HCT116 (cell line): Measurements from ENCODE around the gene PHF10. TPM values are rescaled to one million over a fixed set of nuclear protein-coding genes. Genes with fewer than 3 reads are reported as not detected.
"Not testable (repeated sequence)": the region's sequence is repeated elsewhere in the genome, so short reads cannot be mapped to it uniquely, and the experiment has no call there.

Experiments used
- ATAC-seq: fragments of 200-7000 bp; cut with Tn5 transposase; 2 replicates; pipeline ENCODE4 v1.9.1; 2020; ENCODE audit warnings: mild to moderate bottlenecking, moderate library complexity
- BruUV-seq: library from RNA; stranded (reverse); fragments of 400-500 nt; replicated peaks from 2 replicates; lab custom pipeline; 2021; lab: Mats Ljungman, UMichigan
- CTCF ChIA-PET: fragments of 300-600 bp; sonication (Branson Sonifier 250); formaldehyde crosslinking; loops from one replicate; lab custom pipeline; 2021; ENCODE audit warnings: antibody characterized with exemption; lab: Charles Lee
- POLR2A ChIA-PET: fragments of 300-600, 350-600 bp; sonication (Branson Sonifier 250); formaldehyde crosslinking; loops from one replicate; lab custom pipeline; 2021; ENCODE audit warnings: antibody characterized with exemption; lab: Charles Lee
- RAD21 ChIA-PET, 2 experiments: fragments of 300-600 bp; sonication (Branson Sonifier 250); formaldehyde crosslinking; loops; one replicate each; lab custom pipeline; 2023; ENCODE audit warnings: low total read pairs in 2 of 2; ENCODE audit not compliant: uncharacterized antibody in 2 of 2, unreplicated experiment in 2 of 2, low non-redundant PET in 1 of 2; lab: Charles Lee
- DNase-seq: peaks from one replicate; pipeline ENCODE4 v3.0.0-alpha.2; 2010; ENCODE audit warnings: low read depth, low spot score
- H2AFZ ChIP-seq: fragments of 200-600 bp; shearing (Covaris generic), sonication (generic); 2 replicates; pipeline ENCODE4 v1.6.1; 2017; ENCODE audit warnings: low read depth, mixed run types, mixed read lengths, antibody characterized with exemption, low read length; ENCODE audit not compliant: poor library complexity, severe bottlenecking
- H3K27ac ChIP-seq: 2 replicates; pipeline ENCODE4 v1.5.1; 2012; ENCODE audit warnings: low read depth, low read length
- H3K27me3 ChIP-seq: fragments of 200-600 bp; sonication (generic); 2 replicates; pipeline ENCODE4 v1.6.1; 2016; ENCODE audit warnings: mixed run types, low read length, mixed read lengths; ENCODE audit not compliant: insufficient read depth
- H3K36me3 ChIP-seq, 2 experiments: fragments of 200-500 bp in 1 of 2; fragments of 200-600 bp in 1 of 2; sonication (Bioruptor generic) in 1 of 2; sonication (generic) in 1 of 2; 2 replicates each; pipeline versions ENCODE4 v1.5.1 to v1.6.1; 2014 to 2016; ENCODE audit warnings: low read length in 2 of 2, inconsistent platforms in 1 of 2, mixed read lengths in 1 of 2, mixed run types in 1 of 2; ENCODE audit not compliant: insufficient read depth in 2 of 2, control insufficient read depth in 1 of 2
- H3K4me1 ChIP-seq, 2 experiments: fragments of 200-600 bp in 1 of 2; sonication (generic) in 1 of 2; 2 replicates each; pipeline versions ENCODE4 v1.5.1 to v1.6.1; 2012 to 2017; ENCODE audit warnings: low read length in 2 of 2, inconsistent platforms in 1 of 2, mild to moderate bottlenecking in 1 of 2, mixed read lengths in 1 of 2, mixed run types in 1 of 2, moderate library complexity in 1 of 2; ENCODE audit not compliant: insufficient read depth in 2 of 2, control insufficient read depth in 1 of 2
- H3K4me2 ChIP-seq: fragments of 200-600 bp; sonication (generic); 2 replicates; pipeline ENCODE4 v1.6.1; 2017; ENCODE audit warnings: mixed run types, low read length, mixed read lengths
- H3K4me3 ChIP-seq, 2 experiments: fragments of 200-600 bp in 1 of 2; sonication (generic) in 1 of 2; replicated peaks in 1 of 2; 2 replicates each; pipeline ENCODE4 v1.5.1; 2011 to 2016; ENCODE audit warnings: low read length in 2 of 2, control low read depth in 1 of 2, low read depth in 1 of 2, mild to moderate bottlenecking in 1 of 2, mixed read lengths in 1 of 2, mixed run types in 1 of 2
- H3K79me2 ChIP-seq: fragments of 200-600 bp; sonication (generic); 2 replicates; pipeline ENCODE4 v1.6.1; 2017; ENCODE audit warnings: mild to moderate bottlenecking, mixed run types, low read length, moderate library complexity, mixed read lengths; ENCODE audit not compliant: insufficient read depth
- H3K9ac ChIP-seq: fragments of 200-600 bp; sonication (generic); 2 replicates; pipeline ENCODE4 v1.6.1; 2016; ENCODE audit warnings: low read length, mixed read lengths
- H3K9me2 ChIP-seq: fragments of 200-600 bp; sonication (generic), shearing (Covaris generic); 2 replicates; pipeline ENCODE4 v1.6.1; 2017; ENCODE audit warnings: mixed run types, mild to moderate bottlenecking, moderate library complexity; ENCODE audit not compliant: insufficient read depth
- H3K9me3 ChIP-seq, 2 experiments: fragments of 200-500 bp in 1 of 2; fragments of 200-600 bp in 1 of 2; sonication (Bioruptor generic) in 1 of 2; sonication (generic) in 1 of 2; 2 replicates each; pipeline ENCODE4 v1.6.1; 2014 to 2017; ENCODE audit warnings: low read length in 2 of 2, mixed read lengths in 2 of 2, inconsistent platforms in 1 of 2, low read depth in 1 of 2, mild to moderate bottlenecking in 1 of 2, mixed run types in 1 of 2, moderate library complexity in 1 of 2; ENCODE audit not compliant: control insufficient read depth in 1 of 2, insufficient read depth in 1 of 2
- H4K20me1 ChIP-seq: fragments of 200-600 bp; sonication (generic), shearing (Covaris generic); 2 replicates; pipeline ENCODE4 v1.6.1; 2017; ENCODE audit warnings: mixed run types, mild to moderate bottlenecking, moderate library complexity; ENCODE audit not compliant: insufficient read depth
- CBX3 ChIP-seq: IDR thresholded peaks from 2 replicates; pipeline ENCODE4 v1.6.1; 2012; ENCODE audit warnings: low read depth
- CEBPB ChIP-seq: IDR thresholded peaks from 2 replicates; pipeline ENCODE4 v1.6.1; 2012; ENCODE audit warnings: low read depth
- ELF1 ChIP-seq: IDR thresholded peaks from 2 replicates; pipeline ENCODE4 v1.6.1; 2012; ENCODE audit warnings: low read depth, borderline replicate concordance
- EZH2 ChIP-seq: fragments of 200-600 bp; sonication (generic); IDR thresholded peaks from 2 replicates; pipeline ENCODE4 v1.6.1; 2017; ENCODE audit warnings: antibody characterized with exemption, mixed run types
- EZH2phosphoT487 ChIP-seq: fragments of 200-600 bp; IDR thresholded peaks from 2 replicates; pipeline ENCODE4 v1.6.1; 2018; ENCODE audit warnings: antibody characterized with exemption, borderline replicate concordance
- FOSL1 ChIP-seq: IDR thresholded peaks from 2 replicates; pipeline ENCODE4 v1.6.1; 2012; ENCODE audit warnings: low read depth
- RAD21 ChIP-seq: IDR thresholded peaks from 2 replicates; pipeline ENCODE4 v1.6.1; 2012; ENCODE audit warnings: low read depth, mild to moderate bottlenecking
- SIN3A ChIP-seq: IDR thresholded peaks from 2 replicates; pipeline ENCODE4 v1.6.1; 2012; ENCODE audit warnings: low read depth
- SP1 ChIP-seq: IDR thresholded peaks from 2 replicates; pipeline ENCODE4 v1.6.1; 2012; ENCODE audit warnings: low read depth
- SRF ChIP-seq: IDR thresholded peaks from 2 replicates; pipeline ENCODE4 v1.6.1; 2012; ENCODE audit warnings: low read depth
- TCF7L2 ChIP-seq: IDR thresholded peaks from 2 replicates; pipeline ENCODE4 v1.7.0; 2011; ENCODE audit warnings: borderline replicate concordance, inconsistent platforms; ENCODE audit not compliant: insufficient read depth, insufficient read length; ENCODE audit errors: extremely low read depth
- ZNF274 ChIP-seq: fragments of 200-500 bp; sonication (Bioruptor generic); IDR thresholded peaks from 2 replicates; pipeline ENCODE4 v1.6.1; 2014; ENCODE audit warnings: mild to moderate bottlenecking, low read depth, low read length, inconsistent platforms
- intact Hi-C: fragments of 100-400 bp; cut with micrococcal nuclease; formaldehyde crosslinking; loops from 2 replicates; pipeline ENCODE4 v1.10.0; 2022
- total RNA-seq: library from RNA; stranded (reverse); gene quantifications from one replicate; pipeline ENCODE4 v1.2.1, GENCODE V29; 2021; ENCODE audit not compliant: unreplicated experiment
- TF ChIP-seq, protein P1 (sequence below): IDR thresholded peaks from 2 replicates; pipeline ENCODE4 v1.6.1; 2012; ENCODE audit warnings: low read depth
- TF ChIP-seq, protein P2 (sequence below): IDR thresholded peaks from 2 replicates; pipeline ENCODE4 v1.6.1; 2012

Gene PHF10
- total RNA-seq, 1 experiment from 2014 or later: 45.5 TPM

DNA sequence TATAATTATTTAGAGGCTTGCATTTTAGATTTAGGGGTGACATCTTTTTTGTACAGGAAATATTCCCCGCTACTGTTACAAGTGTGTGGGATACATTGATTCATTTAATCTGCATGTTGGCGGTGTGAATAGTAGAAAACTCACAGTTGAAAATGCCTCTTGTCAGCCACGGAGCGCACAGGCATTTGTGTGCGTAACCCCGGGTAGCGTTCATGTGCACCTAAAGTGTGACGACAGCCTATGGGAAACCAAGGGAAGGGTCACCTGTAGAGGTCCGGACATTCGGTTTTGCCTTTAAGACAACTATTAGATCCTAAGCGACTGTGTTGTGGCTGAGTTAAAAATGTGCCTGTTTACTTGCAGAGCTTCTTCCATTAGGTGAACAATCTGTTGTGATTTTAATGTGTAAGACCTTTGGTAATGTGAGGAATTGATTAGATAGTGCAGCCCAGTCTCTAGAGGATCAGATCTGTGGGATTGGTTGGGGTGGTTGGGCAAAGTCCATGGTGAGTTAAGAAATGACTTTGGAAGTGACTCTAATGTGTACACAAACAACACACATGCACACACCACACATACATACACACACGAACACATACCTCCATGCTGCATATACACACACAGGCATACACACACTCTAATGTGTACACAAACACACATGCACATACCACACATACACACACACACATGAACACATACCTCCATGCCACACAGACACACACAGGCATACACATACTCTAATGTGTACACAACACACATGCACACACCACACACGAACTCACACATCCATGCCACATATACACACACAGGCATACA, 42.8 kb upstream of the PHF10 start (continued):
- TF ChIP-seq, protein P1, sequence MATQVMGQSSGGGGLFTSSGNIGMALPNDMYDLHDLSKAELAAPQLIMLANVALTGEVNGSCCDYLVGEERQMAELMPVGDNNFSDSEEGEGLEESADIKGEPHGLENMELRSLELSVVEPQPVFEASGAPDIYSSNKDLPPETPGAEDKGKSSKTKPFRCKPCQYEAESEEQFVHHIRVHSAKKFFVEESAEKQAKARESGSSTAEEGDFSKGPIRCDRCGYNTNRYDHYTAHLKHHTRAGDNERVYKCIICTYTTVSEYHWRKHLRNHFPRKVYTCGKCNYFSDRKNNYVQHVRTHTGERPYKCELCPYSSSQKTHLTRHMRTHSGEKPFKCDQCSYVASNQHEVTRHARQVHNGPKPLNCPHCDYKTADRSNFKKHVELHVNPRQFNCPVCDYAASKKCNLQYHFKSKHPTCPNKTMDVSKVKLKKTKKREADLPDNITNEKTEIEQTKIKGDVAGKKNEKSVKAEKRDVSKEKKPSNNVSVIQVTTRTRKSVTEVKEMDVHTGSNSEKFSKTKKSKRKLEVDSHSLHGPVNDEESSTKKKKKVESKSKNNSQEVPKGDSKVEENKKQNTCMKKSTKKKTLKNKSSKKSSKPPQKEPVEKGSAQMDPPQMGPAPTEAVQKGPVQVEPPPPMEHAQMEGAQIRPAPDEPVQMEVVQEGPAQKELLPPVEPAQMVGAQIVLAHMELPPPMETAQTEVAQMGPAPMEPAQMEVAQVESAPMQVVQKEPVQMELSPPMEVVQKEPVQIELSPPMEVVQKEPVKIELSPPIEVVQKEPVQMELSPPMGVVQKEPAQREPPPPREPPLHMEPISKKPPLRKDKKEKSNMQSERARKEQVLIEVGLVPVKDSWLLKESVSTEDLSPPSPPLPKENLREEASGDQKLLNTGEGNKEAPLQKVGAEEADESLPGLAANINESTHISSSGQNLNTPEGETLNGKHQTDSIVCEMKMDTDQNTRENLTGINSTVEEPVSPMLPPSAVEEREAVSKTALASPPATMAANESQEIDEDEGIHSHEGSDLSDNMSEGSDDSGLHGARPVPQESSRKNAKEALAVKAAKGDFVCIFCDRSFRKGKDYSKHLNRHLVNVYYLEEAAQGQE: no peak
- no peak for TF ChIP-seq FOSL1
- TF ChIP-seq SIN3A: no peak
- no peak for TF ChIP-seq TCF7L2
- TF ChIP-seq CEBPB: no peak
- TF ChIP-seq SRF: no peak
- no peak for TF ChIP-seq SP1
- TF ChIP-seq EZH2phosphoT487: no peak
- TF ChIP-seq EZH2: no peak
- TF ChIP-seq, protein P2, sequence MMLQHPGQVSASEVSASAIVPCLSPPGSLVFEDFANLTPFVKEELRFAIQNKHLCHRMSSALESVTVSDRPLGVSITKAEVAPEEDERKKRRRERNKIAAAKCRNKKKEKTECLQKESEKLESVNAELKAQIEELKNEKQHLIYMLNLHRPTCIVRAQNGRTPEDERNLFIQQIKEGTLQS: no peak

DNA sequence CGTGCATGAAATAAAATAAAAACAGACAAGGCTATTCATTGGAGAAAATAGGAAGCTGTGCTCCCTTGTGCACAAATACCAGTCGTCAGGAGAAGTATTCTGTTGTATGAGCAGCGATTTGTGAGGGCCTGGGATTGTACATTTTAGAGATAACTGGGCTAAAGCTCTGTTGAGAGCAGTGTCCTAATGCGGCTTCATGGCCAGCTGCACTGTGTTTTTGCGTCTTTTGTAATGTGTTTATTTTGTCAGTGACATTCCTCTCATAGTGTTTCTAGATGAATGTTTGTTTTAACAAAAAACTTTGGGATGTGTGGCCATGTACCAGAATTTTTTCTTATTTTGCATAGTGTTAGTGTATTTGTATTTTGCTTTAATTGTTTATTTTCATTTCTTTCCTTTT, 41.9 kb upstream of the PHF10 start:
- H3K36me3 ChIP-seq: peaks cover 10 to 22% of the 10 kb centered on the region in 2 experiments; a peak in 3 of 4 replicates
- H3K27me3 ChIP-seq: no peaks in the 10 kb centered on the region
- no peak overlapping the region for H2AFZ ChIP-seq
- RAD21 ChIA-PET: no interaction called here
- no peak for TF ChIP-seq RAD21
- TF ChIP-seq, protein P2: no peak
- no peak for TF ChIP-seq ELF1
- TF ChIP-seq CBX3: no peak
- TF ChIP-seq TCF7L2: no peak
- TF ChIP-seq ZNF274: no peak
- H4K20me1 ChIP-seq: no peaks in the 10 kb centered on the region
- POLR2A ChIA-PET: no interaction called here
- intact Hi-C loops: no loop called here
- ATAC-seq: no peak
- no peak overlapping the region for H3K4me2 ChIP-seq
- DNase-seq: no peak
- H3K9me2 ChIP-seq: no peaks in the 10 kb centered on the region
- no peaks in the 10 kb centered on the region for H3K4me1 ChIP-seq
- BruUV-seq: no TSS peak
- H3K9ac ChIP-seq: no peak overlapping the region
- no peak overlapping the region for H3K27ac ChIP-seq
- H3K9me3 ChIP-seq: no peaks in the 10 kb centered on the region
- CTCF ChIA-PET: no interaction called here
- no peak overlapping the region for H3K4me3 ChIP-seq
- H3K79me2 ChIP-seq: no peaks in the 10 kb centered on the region

DNA sequence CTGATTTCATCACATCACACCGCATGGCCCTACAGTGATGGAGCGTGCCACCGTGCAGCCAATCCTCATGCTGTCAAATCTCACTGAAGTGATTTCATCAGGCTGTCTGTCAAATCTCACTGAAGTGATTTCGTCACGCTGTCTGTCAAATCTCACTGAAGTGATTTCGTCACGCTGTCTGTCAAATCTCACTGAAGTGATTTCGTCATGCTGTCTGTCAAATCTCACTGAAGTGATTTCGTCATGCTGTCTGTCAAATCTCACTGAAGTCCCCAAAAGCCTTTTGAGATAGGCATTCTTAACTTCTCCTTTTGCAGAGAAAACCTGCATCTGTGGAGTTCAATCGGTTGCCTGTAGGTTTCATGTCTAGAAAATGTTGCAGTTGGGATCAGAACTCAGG, 41.5 kb upstream of the PHF10 start:
- BruUV-seq, H3K9ac ChIP-seq: not testable (repeated sequence)

More for the DNA sequence above, 41.5 kb upstream of the PHF10 start:
- H3K4me1 ChIP-seq, H3K27me3 ChIP-seq, H3K79me2 ChIP-seq, H3K4me3 ChIP-seq, H3K9me2 ChIP-seq, intact Hi-C loops, H4K20me1 ChIP-seq, POLR2A ChIA-PET, RAD21 ChIA-PET, H2AFZ ChIP-seq, H3K27ac ChIP-seq, H3K9me3 ChIP-seq, CTCF ChIA-PET, H3K4me2 ChIP-seq, ATAC-seq, DNase-seq: not testable (repeated sequence)
- peaks cover 11 to 26% of the 10 kb centered on the region in 2 experiments; a peak in 3 of 4 replicates for H3K36me3 ChIP-seq
